HepG2 (cell line): Measurements from ENCODE around the gene ASCC2. TPM values are rescaled to one million over a fixed set of nuclear protein-coding genes. Genes with fewer than 3 reads are reported as not detected.
A peak's percentile ranks its signal among the peaks of the same experiment; 100 is the strongest.

ENCODE experiments used
- ATM ChIP-seq: fragments of 450-650 bp; IDR thresholded peaks from 2 replicates; pipeline ENCODE4 v1.7.1; 2017; ENCODE audit warnings: mild to moderate bottlenecking, borderline replicate concordance
- DR1 ChIP-seq: sonication (generic); formaldehyde crosslinking; IDR thresholded peaks from 2 replicates; pipeline ENCODE4 v1.8.0; 2021; ENCODE audit warnings: mild to moderate bottlenecking, missing genetic modification reagents, inconsistent platforms
- EED ChIP-seq: sonication (generic); formaldehyde crosslinking; IDR thresholded peaks from 2 replicates; pipeline ENCODE4 v1.5.0; 2020; ENCODE audit warnings: mild to moderate bottlenecking, missing genetic modification reagents
- FUBP1 ChIP-seq: sonication (generic); formaldehyde crosslinking; IDR thresholded peaks from 2 replicates; pipeline ENCODE4 v1.5.1; 2020; ENCODE audit warnings: missing genetic modification reagents, mild to moderate bottlenecking, borderline replicate concordance
- HNRNPL ChIP-seq: fragments of 200-400 bp; formaldehyde crosslinking; IDR thresholded peaks from 2 replicates; pipeline ENCODE4 v1.6.1; 2017; ENCODE audit warnings: mild to moderate bottlenecking, low read depth, low read length
- MXD3 ChIP-seq: IDR thresholded peaks from 2 replicates; pipeline ENCODE4 v1.6.1; 2016; ENCODE audit warnings: mild to moderate bottlenecking, missing biosample characterization, missing genetic modification reagents
- PCBP1 ChIP-seq: fragments of 200-400 bp; formaldehyde crosslinking; IDR thresholded peaks from 2 replicates; pipeline ENCODE4 v1.6.1; 2017; ENCODE audit warnings: mild to moderate bottlenecking, low read depth, low read length, borderline replicate concordance
- PHB2 ChIP-seq: fragments of 450-650 bp; IDR thresholded peaks from 2 replicates; pipeline ENCODE4 v1.6.1; 2018; ENCODE audit not compliant: partially characterized antibody
- REL ChIP-seq: sonication (generic); formaldehyde crosslinking; conservative IDR thresholded peaks from 2 replicates; pipeline ENCODE4 v1.8.0; 2022; ENCODE audit warnings: mild to moderate bottlenecking, missing genetic modification reagents, moderate library complexity
- REXO4 ChIP-seq: sonication (generic); formaldehyde crosslinking; IDR thresholded peaks from 2 replicates; pipeline ENCODE4 v1.8.0; 2022; ENCODE audit warnings: missing genetic modification reagents, mild to moderate bottlenecking, borderline replicate concordance
- RFX5 ChIP-seq: IDR thresholded peaks from 2 replicates; pipeline ENCODE4 v1.6.1; 2011; ENCODE audit warnings: low read depth, low read length, improper control_type of control experiment
- SCMH1 ChIP-seq: sonication (generic); formaldehyde crosslinking; IDR thresholded peaks from 2 replicates; pipeline ENCODE4 v1.9.0; 2021; ENCODE audit warnings: missing genetic modification reagents, mild to moderate bottlenecking, borderline replicate concordance
- THYN1 ChIP-seq: sonication (generic); formaldehyde crosslinking; IDR thresholded peaks from 2 replicates; pipeline ENCODE4 v1.8.1; 2023; ENCODE audit warnings: low read depth, mild to moderate bottlenecking, moderate library complexity, missing genetic modification reagents, borderline replicate concordance
- TRIM22 ChIP-seq: fragments of 450-650 bp; IDR thresholded peaks from 2 replicates; pipeline ENCODE4 v1.6.1; 2017
- ZBTB39 ChIP-seq: sonication (generic); formaldehyde crosslinking; IDR thresholded peaks from 2 replicates; pipeline ENCODE4 v1.5.0; 2020; ENCODE audit warnings: missing genetic modification reagents
- ZNF101 ChIP-seq: sonication (generic); formaldehyde crosslinking; IDR thresholded peaks from 2 replicates; pipeline ENCODE4 v1.4.0; 2020; ENCODE audit warnings: mild to moderate bottlenecking, low read depth, missing genetic modification reagents, borderline replicate concordance
- ZNF33A ChIP-seq: sonication (generic); formaldehyde crosslinking; IDR thresholded peaks from 2 replicates; pipeline ENCODE4 v1.5.1; 2020; ENCODE audit warnings: missing genetic modification reagents, mild to moderate bottlenecking, moderate library complexity, borderline replicate concordance
- ZNF451 ChIP-seq: sonication (generic); formaldehyde crosslinking; IDR thresholded peaks from 2 replicates; pipeline ENCODE4 v1.5.0; 2020; ENCODE audit warnings: mild to moderate bottlenecking, missing genetic modification reagents
- ZNF564 ChIP-seq: sonication (generic); formaldehyde crosslinking; IDR thresholded peaks from 2 replicates; pipeline ENCODE4 v1.8.1; 2023; ENCODE audit warnings: mild to moderate bottlenecking, missing genetic modification reagents
- ZSCAN21 ChIP-seq: sonication (generic); formaldehyde crosslinking; IDR thresholded peaks from 2 replicates; pipeline ENCODE4 v1.8.0; 2022; ENCODE audit warnings: mild to moderate bottlenecking, missing genetic modification reagents, moderate library complexity, borderline replicate concordance
- ZZZ3 ChIP-seq: sonication (generic); formaldehyde crosslinking; IDR thresholded peaks from 2 replicates; pipeline ENCODE4 v1.4.0; 2020; ENCODE audit warnings: missing genetic modification reagents, mild to moderate bottlenecking, borderline replicate concordance
- polyA plus RNA-seq, 8 experiments: library from polyadenylated mRNA; depleted of rRNA in 3 of 8; stranded (reverse) in 7 of 8; unstranded in 1 of 8; fragments of >200 nt; fragmentation: Illumina TruSeq in 4 of 8; extraction: Trizol in 4 of 8; gene quantifications; 2 replicates each; pipeline versions ENCODE4 v1.2.1 to v1.2.3, GENCODE V29; 2011 to 2016; ENCODE audit warnings: low read depth in 4 of 8, missing spikeins in 1 of 8, mixed read lengths in 1 of 8; ENCODE audit not compliant: insufficient read depth in 1 of 8
- total RNA-seq, 5 experiments: library from RNA; depleted of rRNA; stranded (reverse); fragments of >200 nt; fragmentation: Illumina TruSeq; extraction: Trizol; gene quantifications; 2 replicates each; pipeline ENCODE4 v1.2.3, GENCODE V29; 2016; ENCODE audit warnings: low read depth in 1 of 5
- TF ChIP-seq, protein P1 (sequence below): sonication (generic); formaldehyde crosslinking; IDR thresholded peaks from 2 replicates; pipeline ENCODE4 v1.4.0; 2020; ENCODE audit warnings: missing genetic modification reagents

Gene ASCC2
- total and polyA plus RNA-seq, 2 of the 13 experiments (the other 11 are each of a cell fraction or from before 2014, with no cell fraction given), result 26.2 to 26.3 TPM

DNA sequence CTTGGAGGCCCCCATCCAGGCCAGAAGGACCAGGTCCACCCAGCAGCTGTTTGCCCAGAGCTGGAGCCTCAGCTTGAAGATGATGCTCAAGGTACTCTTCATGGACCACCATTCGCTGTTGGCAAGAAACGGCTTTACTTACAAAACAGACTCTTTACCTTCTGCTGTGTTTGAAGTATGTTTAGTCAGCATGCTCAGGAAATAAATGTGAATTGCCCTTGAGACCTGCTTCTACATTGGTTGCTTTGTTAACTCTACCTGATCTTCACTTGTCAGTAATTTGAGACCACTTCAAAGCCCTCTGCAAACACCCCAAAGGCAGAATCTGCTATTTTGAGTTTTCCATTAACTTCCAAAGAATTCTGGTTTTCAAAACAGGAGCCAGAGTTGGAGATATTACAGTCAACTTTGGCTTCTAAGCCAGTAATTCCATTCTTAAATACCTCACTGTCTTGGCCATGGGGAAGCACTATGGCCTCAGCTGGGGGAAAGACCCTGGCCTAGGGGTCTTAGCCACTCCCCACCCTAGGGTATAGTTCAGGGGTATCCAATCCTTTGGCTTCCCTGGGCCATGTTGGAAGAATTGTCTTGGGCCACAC is 68.3 kb downstream of the ASCC2 start (continued):
- TF ChIP-seq, protein P1, sequence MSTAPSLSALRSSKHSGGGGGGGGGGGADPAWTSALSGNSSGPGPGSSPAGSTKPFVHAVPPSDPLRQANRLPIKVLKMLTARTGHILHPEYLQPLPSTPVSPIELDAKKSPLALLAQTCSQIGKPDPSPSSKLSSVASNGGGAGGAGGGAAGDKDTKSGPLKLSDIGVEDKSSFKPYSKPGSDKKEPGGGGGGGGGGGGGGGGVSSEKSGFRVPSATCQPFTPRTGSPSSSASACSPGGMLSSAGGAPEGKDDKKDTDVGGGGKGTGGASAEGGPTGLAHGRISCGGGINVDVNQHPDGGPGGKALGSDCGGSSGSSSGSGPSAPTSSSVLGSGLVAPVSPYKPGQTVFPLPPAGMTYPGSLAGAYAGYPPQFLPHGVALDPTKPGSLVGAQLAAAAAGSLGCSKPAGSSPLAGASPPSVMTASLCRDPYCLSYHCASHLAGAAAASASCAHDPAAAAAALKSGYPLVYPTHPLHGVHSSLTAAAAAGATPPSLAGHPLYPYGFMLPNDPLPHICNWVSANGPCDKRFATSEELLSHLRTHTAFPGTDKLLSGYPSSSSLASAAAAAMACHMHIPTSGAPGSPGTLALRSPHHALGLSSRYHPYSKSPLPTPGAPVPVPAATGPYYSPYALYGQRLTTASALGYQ (CRISPR knock-in tag), result peak; percentile 87
- TF ChIP-seq ZSCAN21, result no peak
- TF ChIP-seq MXD3 (CRISPR knock-in tag), result no peak
- TF ChIP-seq PHB2, result no peak
- no peak for TF ChIP-seq REL (CRISPR knock-in tag)
- TF ChIP-seq ZNF33A (CRISPR knock-in tag), result no peak
- TF ChIP-seq RFX5, result peak; percentile 54; the same call in 1 of the 2 replicates
- TF ChIP-seq TRIM22, result no peak
- no peak for TF ChIP-seq DR1 (CRISPR knock-in tag)
- TF ChIP-seq PCBP1, result no peak
- TF ChIP-seq ZNF564 (CRISPR knock-in tag), result no peak
- no peak for TF ChIP-seq THYN1 (CRISPR knock-in tag)
- no peak for TF ChIP-seq ZBTB39 (CRISPR knock-in tag)
- TF ChIP-seq ZNF451 (CRISPR knock-in tag), result no peak
- TF ChIP-seq SCMH1, result no peak
- TF ChIP-seq ZNF101 (CRISPR knock-in tag), result no peak
- TF ChIP-seq REXO4 (CRISPR knock-in tag), result no peak
- no peak for TF ChIP-seq ATM
- TF ChIP-seq HNRNPL, result no peak
- no peak for TF ChIP-seq FUBP1
- no peak for TF ChIP-seq ZZZ3 (CRISPR knock-in tag)
- no peak for TF ChIP-seq EED (CRISPR knock-in tag)
